HG03025 (cell line): ENCODE data around the gene FOXA2.
"Not testable (repeated sequence)": the region's sequence is repeated elsewhere in the genome, so short reads cannot be mapped to it uniquely, and the experiment has no call there.

Source experiments
- ATAC-seq: cut with Tn5 transposase; IDR thresholded peaks from one replicate; pipeline ENCODE4 v1.9.1; 2021; ENCODE audit warnings: mild to moderate bottlenecking, moderate library complexity; ENCODE audit not compliant: unreplicated experiment, low FRiP score

The FOXA2 gene

DNA sequence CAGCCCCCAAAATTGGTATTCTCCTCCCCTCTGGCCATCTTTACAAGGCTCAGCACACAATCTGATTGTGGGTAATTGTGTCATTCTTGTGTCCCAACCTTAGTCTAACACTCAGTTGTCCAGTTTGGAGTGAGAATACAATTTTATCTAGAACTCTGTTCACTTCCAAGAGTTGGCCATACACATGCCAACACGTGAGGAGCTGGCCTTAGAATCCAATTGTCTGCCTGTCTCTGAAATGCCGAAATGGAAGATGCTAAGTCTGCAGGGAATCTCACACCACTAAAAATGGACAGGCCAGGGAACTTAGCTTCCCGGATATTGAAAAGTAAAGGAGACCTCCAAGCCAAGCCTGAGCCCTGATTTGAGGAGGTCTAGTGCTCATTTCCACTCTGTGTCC, 12.3 kb downstream of the FOXA2 start:
- ATAC-seq: no peak

DNA sequence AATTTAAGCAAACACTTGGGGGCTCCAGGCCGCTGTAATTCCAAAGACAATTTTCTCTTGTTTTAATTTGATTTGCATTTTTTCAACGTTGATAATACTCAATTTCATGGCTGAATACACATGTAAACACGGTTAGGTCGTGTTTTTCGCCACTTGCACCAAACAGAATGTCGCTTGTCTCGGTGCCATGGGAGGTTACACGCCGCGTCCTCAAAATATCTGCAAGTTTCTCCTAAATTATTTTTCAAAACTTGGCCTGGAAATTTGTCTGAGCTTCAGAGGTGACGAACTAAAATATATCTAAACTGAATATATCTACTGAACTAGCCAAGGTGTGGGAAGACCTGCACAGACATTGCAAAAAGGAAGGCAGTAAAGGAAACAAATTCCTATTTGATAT, 15.0 kb downstream of the FOXA2 start:
- ATAC-seq: no peak

DNA sequence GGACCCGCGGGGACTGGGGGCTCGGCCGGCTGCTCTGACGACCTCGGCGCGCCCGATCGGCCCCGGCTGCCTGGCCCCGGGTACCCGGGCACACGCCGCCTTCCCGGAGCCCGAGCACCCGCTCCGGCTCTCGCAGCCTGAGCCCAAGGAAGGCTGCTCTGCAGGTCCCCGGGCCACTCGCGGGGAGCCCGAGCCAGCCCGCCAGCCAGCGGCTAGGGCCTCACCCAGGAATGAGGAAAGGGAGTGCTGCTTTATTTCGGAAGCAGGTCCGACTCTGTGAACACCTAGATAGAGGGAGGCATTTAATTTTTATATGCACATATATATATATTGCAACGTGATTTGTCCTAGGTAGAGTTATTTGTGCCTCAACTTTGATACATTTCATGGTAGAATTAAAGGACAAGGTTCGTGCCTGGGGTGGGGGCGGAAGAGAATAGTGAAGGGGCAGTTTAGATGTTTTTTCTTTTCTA, 15.5 kb downstream of the FOXA2 start:
- ATAC-seq: no peak

DNA sequence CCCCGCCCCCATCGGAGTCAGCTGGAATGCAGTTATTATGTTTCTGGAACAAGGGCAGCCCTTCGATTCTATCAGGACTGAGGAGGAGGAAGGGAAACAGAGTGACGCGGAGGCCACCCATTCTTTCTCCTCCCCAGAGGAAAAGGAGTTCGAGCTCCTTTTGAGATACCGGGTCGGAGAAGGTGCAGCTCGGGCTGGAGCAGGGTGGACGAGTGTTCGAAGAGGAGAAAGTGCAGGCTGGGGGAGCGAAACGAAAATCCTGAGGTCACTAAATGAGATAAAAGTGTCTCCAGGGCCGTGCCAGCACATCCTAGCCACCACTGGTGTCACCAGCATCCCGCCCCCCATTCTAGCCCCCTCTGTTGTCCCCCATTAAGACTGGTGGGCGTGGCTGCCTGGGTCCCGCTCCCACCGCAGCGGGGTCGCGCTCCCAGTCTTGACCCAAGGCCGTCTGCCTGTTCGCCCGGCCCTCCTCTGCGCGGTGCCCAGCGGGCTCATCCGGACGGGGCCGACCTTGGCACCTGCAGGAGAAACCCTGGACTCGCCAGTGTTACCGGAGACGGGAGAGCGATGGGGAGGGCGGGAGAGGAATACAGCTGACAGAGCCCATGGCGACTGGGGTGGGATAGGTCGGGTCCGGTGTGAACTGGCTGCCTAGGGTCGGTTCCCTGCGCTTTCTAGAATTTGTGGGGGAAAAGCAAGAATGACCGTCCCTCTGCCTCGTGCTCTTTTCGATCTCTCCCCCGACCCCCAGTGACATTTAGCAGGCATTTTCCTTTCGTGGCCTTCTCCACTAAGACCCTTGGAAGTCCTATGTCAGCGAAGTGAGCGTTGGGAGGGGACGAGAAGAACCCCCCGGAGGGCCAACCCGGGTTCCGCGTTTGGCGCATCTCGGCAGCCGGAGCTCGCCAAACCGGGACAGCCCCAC, 16.2 kb downstream of the FOXA2 start:
- no peak for ATAC-seq

DNA sequence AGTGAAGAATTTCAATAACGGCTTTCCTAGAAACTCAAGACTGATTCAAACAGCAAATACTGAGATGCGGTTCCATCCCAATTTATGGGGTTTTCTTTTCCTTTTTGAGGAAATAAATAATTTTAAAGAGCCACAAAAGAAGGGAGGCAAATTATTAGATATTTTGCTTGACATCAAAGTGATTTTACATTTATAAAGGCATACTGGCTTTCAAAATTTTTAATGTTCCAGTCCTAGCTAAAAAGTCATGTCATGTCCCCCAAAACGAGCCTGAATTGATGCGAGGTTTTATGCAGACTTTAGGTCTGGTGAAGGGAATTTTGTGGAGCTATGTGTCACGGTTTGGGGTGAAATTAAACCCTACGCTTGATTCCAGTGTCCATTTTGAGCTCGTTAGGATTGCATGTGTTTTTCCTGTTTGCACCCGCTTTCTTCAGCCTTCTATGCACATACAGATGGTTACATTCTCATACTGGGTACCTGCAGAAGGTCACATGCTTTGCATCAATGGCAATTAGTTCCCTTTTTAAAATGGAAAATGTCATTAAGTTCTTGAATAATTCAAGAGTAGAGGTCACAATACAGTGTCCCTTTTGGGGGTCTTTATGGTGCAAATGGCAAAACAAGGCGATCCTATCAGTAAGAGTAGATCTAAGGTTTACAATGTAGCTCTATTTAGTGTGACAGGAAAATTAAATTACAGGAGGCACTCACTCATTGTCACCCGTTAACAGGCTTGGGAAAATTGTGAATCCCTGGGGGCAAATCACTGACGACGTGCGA, 17.3 kb downstream of the FOXA2 start:
- ATAC-seq: no peak

DNA sequence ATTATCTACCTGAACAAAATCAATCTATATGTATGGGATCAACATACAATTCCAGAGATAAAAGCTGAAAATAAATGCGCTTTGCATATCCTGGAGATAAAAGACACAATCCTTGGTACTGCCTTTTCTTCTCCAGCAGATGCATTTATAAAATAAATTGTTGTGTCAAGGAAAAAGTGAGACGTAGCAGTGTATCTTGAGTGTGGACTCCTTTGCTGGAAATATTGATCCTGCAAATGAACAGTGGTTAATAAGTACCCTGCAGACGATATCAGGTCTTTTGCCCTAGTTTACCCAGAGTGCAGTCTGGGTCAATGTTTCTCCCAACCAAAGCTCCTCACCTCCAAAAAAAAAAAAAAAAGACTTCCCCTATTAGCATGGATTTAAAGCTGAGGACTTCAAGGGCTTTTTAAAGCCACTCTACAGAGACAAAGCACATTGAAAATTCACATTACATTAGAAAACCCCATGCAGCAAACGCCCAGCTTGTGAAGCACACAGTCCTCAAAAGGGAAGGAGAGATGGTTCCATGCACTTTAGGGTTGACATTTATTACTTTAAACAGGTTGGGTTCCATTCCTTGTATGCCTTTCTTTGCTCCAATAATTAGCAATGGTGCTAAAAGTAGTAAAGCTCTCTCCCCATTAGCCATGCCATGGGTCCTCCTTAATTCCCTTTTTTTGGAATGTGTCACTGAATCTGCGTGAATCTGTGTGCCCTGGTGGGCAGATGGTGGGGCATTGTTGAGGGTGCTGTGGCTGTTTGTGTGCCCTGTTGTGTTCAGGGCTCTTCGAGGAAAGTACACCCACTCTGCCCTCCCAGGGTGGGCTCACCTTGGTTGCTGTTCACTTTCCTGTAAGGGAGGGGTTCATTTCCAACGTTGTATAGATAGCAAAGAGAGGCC, 21.1 kb downstream of the FOXA2 start:
- ATAC-seq: no peak

DNA sequence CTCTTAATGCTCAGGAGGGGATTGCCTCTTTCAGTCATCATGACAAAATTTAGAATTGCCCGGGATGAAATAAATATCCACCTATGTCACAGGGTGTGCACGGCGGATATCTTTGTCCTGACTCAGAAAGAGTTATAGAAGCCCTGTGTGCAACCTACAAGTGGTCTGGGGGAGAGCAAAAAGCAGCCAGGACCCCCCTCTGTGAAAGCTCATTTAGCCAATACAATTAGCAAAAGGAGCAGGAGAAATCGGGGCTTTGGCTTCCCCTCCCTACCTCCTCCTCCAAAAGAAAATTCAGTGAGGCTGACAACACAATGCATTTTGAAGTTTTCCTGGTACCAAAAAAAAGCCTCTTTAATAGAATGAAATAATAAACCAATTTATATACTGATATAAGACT, 21.8 kb downstream of the FOXA2 start:
- ATAC-seq: no peak

DNA sequence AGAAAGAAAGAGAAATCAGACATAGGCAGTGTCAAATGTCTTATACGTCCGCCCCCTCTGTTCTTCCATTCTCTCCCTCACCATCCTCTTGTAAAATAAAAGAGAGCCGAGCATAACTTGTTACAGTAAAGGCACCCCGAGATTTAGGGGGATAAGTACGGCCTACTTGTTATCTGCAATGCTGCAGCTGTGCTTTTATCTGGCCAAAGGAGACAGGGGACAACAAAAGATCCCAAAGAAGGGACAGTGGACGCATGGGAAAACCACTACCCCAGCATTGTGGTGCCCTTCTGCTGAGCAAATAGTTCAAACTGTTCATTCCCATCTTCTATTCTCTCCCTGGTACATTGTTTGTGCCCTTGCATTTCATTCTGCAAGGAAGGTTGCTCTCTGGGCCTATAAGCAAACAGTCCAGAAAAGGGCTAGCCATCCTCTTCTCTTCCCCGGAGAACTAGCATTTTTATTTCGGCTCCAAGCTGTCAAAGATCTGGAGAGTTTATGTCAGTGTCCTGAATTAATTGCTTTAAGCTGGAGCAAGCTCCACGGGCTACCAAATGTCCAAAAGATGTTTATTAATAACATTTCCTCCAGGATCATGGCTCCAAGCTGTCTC, 22.3 kb downstream of the FOXA2 start:
- ATAC-seq: no peak

DNA sequence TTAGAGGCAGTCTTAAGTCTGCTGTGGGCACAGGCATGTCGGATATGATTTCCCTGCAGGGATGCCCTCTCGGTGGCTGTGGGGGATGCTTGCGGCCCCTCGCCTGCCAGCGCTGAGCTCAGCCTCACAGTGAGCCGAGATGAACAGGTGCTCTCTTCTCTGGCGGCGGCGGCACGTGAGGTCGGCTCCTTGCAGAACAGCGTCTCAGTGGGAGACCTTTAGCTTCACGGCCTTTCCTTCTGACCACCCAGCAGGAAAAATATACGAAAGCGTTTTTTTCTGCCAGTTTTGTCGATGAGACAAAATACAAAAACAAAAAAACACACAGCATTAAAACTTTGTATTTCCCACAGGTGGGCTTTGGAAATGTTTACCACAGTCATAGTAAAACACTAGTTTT, 23.6 kb downstream of the FOXA2 start:
- ATAC-seq: no peak

DNA sequence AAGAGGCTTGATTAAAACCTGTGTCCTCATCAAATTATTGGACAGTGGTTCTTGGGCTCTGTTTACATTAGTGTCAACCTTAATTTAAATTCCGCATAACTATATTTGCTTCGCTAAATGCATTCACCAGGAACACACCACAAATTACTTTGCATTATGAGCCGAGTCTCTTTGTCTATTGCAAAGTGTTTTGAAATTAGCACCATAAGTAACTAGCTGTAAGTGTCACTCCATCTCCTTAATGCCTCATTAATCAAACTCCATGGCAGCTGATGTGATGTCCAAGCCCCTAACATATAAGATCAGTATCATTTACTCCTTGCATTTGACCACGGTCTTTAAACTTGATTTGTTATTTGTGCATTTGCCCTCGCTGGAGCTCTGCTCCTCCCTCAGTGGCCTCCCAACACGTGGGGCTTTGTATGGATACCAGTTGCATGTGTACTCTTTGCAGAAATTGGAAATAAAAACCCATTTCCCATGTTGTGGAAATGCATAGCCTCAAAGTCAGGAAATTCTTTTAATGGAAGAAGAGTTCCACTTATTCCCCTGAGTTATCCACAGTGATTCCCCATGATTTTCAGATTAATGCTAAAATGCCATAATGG, 24.6 kb downstream of the FOXA2 start:
- no peak for ATAC-seq

DNA sequence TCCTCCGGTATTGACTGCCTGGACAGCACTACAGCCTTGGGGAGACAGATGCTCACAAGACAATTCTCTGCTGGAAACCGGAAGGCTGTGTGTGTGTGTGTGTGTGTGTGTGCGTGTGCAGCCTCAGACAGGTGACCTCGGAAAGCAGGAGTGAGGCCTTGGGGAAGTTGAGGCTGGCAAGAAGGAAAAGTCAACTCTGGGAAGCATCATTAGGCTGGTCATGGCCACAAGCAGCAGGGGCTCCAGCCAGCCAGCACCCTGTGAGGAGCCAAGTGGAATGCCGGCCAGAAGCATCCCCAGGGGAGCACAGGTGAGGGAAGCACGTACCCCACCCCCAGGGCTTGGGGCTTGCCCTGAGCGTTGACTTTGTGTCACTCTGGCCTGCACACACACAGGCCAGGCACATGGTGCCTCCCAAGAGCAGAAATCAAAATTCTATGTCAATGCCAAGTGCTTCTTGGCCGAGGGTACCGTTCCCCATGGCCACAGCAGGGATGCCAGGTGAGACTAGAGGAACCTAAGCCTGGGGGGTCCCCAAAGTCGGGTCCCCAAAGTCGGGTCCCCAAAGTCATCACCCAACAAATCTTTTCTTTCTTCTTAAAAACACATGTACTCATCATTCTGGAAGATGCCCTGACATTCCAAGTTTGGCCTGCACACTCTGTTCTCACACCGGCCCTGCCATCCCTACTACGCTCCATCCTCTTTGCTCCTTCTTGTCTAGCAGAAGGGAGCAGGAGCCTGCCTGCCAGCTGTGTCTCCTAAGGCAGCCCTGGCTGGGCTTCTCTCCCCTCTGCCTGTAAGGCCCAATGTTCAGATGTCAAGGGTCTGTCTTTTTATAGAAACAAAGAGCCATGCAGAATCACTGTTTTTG, 26.7 kb downstream of the FOXA2 start:
- ATAC-seq: no peak

DNA sequence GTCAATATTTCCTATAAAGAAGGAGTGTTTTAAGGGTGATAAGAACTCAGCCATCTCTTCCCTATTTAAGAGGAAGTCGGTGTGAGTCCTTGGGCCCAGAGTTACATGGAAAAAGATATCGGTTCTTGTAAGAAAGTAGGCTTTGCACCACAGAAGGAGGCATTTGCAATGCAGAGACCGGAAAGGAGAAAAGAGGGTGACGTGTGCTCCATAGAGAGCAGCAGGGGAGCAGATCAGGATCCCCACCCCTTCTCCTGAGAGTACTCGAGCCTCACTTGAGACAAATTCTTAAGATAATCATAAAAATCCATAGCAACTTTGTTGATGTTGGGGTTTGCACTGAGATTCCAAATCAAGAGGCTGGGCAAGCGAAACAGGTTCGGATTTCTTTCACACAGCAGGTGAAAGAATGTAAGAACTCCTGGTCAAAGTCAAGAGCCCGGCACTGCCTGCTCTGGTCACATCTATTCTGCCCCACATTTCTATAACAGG, 27.8 kb downstream of the FOXA2 start:
- ATAC-seq: no peak

DNA sequence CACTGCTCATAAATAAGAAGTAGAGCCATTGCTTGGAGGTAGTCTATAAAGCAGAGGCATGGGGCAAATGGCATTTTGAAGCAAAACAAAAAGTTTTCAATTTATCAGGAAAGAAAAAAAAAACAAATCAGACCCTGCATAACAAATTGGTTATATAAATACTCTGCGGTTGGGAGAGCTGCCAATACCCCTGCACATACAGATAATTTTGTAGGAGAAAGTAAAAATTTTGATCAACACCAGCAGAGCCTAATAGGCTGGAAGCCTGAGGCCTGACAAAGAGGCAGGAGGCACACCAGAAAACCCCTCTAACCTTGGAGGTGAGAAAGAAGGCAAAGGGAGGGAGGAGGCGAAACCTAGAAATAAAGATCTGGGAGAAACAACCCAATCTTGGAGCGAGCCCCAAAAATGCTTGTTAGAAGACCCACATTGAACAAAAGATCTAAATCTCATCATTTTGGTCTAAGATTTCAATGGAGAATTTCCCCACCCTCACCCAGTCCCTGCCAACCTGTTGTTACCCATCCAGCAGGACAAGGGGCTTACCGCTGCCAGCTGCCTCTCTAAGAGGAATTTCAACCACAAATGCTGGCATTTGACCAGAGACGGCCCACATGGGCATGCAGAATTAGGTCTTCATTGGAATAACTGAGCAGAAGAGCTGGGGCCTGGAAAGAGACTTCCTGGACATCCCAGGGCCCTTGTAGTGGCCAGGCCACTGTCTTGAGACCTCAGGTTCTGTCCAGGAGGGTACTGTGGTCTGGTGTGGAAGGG, 28.4 kb downstream of the FOXA2 start:
- no peak for ATAC-seq

DNA sequence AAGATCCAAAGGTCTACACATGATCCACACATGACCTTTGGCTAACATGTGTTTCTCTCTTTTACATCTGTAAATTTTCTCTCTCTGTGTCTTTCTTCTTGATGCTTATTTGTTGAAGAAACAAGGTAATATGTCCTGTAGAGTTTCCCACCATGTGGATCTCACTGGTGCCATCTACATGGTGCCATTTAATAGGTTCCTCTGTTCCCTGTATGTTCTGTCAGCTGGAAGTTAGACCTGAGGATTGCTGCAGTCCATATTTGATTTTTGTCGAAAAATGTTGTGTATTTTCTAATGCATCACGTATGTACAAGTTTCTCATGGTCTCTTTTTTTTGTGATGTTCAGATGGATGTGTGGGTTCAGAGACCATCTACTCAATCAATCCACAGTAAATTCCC, 30.0 kb downstream of the FOXA2 start:
- no peak for ATAC-seq

DNA sequence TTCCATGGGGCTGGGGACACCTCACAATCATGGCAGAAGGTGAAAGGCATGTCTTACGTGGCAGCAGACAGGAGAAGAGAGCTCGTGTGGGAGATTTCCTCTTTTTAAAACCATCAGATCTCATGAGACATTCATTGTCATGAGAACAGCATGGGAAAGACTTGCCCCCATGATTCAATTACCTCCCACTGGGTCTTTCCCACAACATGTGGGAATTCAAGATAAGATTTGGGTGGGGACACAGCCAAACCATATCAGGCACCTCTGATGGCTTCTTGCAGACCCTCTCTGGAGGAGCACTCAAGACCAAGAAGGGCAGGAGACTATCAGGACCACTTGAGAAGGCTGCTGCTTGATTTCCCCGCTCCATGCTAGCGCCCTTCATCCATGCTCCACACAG, 33.9 kb downstream of the FOXA2 start:
- not testable (repeated sequence) for ATAC-seq

DNA sequence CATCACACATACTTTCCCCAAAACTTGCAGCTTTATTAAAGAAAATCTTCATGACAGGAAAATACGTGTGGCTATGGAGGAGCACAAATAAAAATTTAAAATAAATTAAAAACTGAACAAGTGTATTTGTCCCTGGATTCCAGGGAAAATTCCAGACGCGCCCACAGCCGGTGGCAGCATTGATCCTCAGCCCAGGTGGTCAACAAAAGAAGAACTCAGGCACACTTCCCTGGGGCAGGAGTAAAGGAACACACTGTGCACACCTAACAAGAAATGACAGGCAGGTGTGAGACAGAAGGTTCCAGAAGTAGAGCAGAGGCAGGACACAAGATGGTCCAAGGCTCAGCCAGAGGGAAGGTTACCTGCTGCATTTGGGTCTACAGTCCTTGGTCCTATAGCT, 36.3 kb downstream of the FOXA2 start:
- no peak for ATAC-seq

DNA sequence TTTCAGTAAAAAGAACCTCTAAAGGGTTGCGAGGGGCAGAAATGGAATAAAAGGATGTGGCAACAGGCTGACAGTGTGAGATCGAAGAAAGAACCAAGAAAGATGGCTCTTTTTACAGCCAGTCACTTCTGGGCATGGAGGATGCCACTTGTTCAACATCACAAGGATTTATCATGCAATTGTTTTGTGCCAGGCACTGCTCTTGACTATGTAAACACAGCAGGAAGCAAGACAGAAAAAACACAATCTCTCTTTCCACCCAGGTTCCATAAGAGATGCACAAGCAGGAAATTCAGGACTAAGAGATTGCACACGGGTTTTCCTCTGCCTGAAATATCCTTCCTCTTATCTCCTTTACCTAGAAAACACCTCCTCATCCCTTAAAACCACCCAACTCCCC, 38.0 kb downstream of the FOXA2 start:
- no peak for ATAC-seq

DNA sequence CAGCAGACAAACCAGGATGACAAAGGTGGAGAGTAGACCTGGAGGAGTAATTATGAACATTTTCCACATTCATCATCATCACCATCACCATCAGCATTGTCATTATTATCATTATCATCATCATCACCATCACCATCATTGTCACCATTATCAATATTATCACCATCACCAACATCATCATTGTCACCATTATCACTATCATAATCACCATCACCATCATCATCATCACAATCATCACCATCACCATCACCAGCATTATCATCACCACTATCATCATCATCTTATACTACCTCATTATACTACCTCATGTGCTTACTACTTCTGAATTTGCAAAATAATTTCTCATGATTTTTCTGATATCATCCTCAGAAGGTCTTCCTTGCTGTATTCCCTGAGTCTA, 39.3 kb downstream of the FOXA2 start:
- ATAC-seq: no peak
